ENCODE data around the gene RABGAP1L. TPM values are rescaled to one million over a fixed set of nuclear protein-coding genes. Genes with fewer than 3 reads are reported as not detected.
"Not testable (repeated sequence)": the region's sequence is repeated elsewhere in the genome, so short reads cannot be mapped to it uniquely, and the experiment has no call there.

Gene RABGAP1L
- polyA plus RNA-seq, 4 donors = 20.6 to 53.9 (median 25.1) TPM

- FAIRE-seq; H3K9me3 ChIP-seq (ENCODE audit: control insufficient read depth in 2 of 2, insufficient read depth in 1 of 2, low read depth in 1 of 2, low read length in 1 of 2); H3K4me3 ChIP-seq (ENCODE audit: low read depth in 1 of 3, low read length in 3 of 3); H3K36me3 ChIP-seq (ENCODE audit: control insufficient read depth in 3 of 3, insufficient read depth in 2 of 3, low read depth in 1 of 3, low read length in 3 of 3); DNase-seq; H3K4me1 ChIP-seq (ENCODE audit: control insufficient read depth in 3 of 3, insufficient read depth in 2 of 3, low read depth in 1 of 3, low read length in 2 of 3); H3K27ac ChIP-seq (ENCODE audit: low read depth in 1 of 3, low read length in 2 of 3); H3K27me3 ChIP-seq (ENCODE audit: control insufficient read depth in 3 of 3, insufficient read depth in 3 of 3, low read length in 3 of 3): not testable (repeated sequence)
Measured at GRCh38 chr1:174588618-174589017, 429.3 kb downstream of the RABGAP1L start.

- DNase-seq (peak; percentile 16), FAIRE-seq (no peak)
- no peaks in the 10 kb centered on the region for H3K4me1 ChIP-seq (ENCODE audit: control insufficient read depth in 3 of 3, insufficient read depth in 2 of 3, low read depth in 1 of 3, low read length in 2 of 3)
- no peak overlapping the region for H3K27ac ChIP-seq (ENCODE audit: low read depth in 1 of 3, low read length in 2 of 3)
- peaks cover 0 to 22% of the 10 kb centered on the region in 2 donors for H3K9me3 ChIP-seq (ENCODE audit: control insufficient read depth in 2 of 2, insufficient read depth in 1 of 2, low read depth in 1 of 2, low read length in 1 of 2)
- peaks cover 0 to 9% (median 0%) of the 10 kb centered on the region in 3 donors for H3K36me3 ChIP-seq (ENCODE audit: control insufficient read depth in 3 of 3, insufficient read depth in 2 of 3, low read depth in 1 of 3, low read length in 3 of 3)
- H3K27me3 ChIP-seq (ENCODE audit: control insufficient read depth in 3 of 3, insufficient read depth in 3 of 3, low read length in 3 of 3) = no peaks in the 10 kb centered on the region
- H3K4me3 ChIP-seq (ENCODE audit: low read depth in 1 of 3, low read length in 3 of 3) = no peak overlapping the region
- whole genome bisulfite sequencing, 3 donors = 22 to 72% (median 42%) methylated on average over 1 of the region's 1 CpG
Measured at GRCh38 chr1:174605198-174605597, 445.9 kb downstream of the RABGAP1L start.

GRCh38 chr1:174606471-174606870 lies 447.2 kb downstream of the RABGAP1L start:
- Histone ChIP-seq H3K27ac (ENCODE audit: low read depth in 1 of 3, low read length in 2 of 3) (no peak overlapping the region), H3K4me1 (ENCODE audit: control insufficient read depth in 3 of 3, insufficient read depth in 2 of 3, low read depth in 1 of 3, low read length in 2 of 3) (no peaks in the 10 kb centered on the region), H3K9me3 (ENCODE audit: control insufficient read depth in 2 of 2, insufficient read depth in 1 of 2, low read depth in 1 of 2, low read length in 1 of 2) (peaks cover 0 to 13% of the 10 kb centered on the region in 2 donors), H3K27me3 (ENCODE audit: control insufficient read depth in 3 of 3, insufficient read depth in 3 of 3, low read length in 3 of 3) (no peaks in the 10 kb centered on the region), H3K36me3 (ENCODE audit: control insufficient read depth in 3 of 3, insufficient read depth in 2 of 3, low read depth in 1 of 3, low read length in 3 of 3) (peaks cover 0 to 9% (median 0%) of the 10 kb centered on the region in 3 donors), H3K4me3 (ENCODE audit: low read depth in 1 of 3, low read length in 3 of 3) (no peak overlapping the region)
- WGBS, 3 donors = 94 to 96% (median 95%) methylated on average over 2 of the region's 2 CpGs
- FAIRE-seq = no peak
- DNase-seq = no peak

GRCh38 chr1:174617905-174618304 lies 458.6 kb downstream of the RABGAP1L start:
- FAIRE-seq = not testable (repeated sequence)

GRCh38 chr1:174623324-174624035 lies 464.2 kb downstream of the RABGAP1L start:
- peak in 1 of 2 donors; percentile 82 for DNase-seq
- H3K27me3 ChIP-seq (ENCODE audit: control insufficient read depth in 3 of 3, insufficient read depth in 3 of 3, low read length in 3 of 3) = no peaks in the 10 kb centered on the region
- no peak for FAIRE-seq
- peaks cover 0 to 8% (median 0%) of the 10 kb centered on the region in 3 donors for H3K4me1 ChIP-seq (ENCODE audit: control insufficient read depth in 3 of 3, insufficient read depth in 2 of 3, low read depth in 1 of 3, low read length in 2 of 3)
- WGBS, 3 donors = 33 to 68% (median 46%) methylated on average over 2 of the region's 2 CpGs
- no peak overlapping the region for H3K4me3 ChIP-seq (ENCODE audit: low read depth in 1 of 3, low read length in 3 of 3)
- H3K36me3 ChIP-seq (ENCODE audit: control insufficient read depth in 3 of 3, insufficient read depth in 2 of 3, low read depth in 1 of 3, low read length in 3 of 3) = no peaks in the 10 kb centered on the region
- H3K27ac ChIP-seq (ENCODE audit: low read depth in 1 of 3, low read length in 2 of 3) = peak overlapping the region in 1 of 3 donors; percentile 58
- H3K9me3 ChIP-seq (ENCODE audit: control insufficient read depth in 2 of 2, insufficient read depth in 1 of 2, low read depth in 1 of 2, low read length in 1 of 2) = no peaks in the 10 kb centered on the region

More at GRCh38 chr1:174617905-174618304, 458.6 kb downstream of the RABGAP1L start:
- not testable (repeated sequence) for H3K27me3 ChIP-seq (ENCODE audit: control insufficient read depth in 3 of 3, insufficient read depth in 3 of 3, low read length in 3 of 3); H3K4me1 ChIP-seq (ENCODE audit: control insufficient read depth in 3 of 3, insufficient read depth in 2 of 3, low read depth in 1 of 3, low read length in 2 of 3); DNase-seq; H3K27ac ChIP-seq (ENCODE audit: low read depth in 1 of 3, low read length in 2 of 3); H3K36me3 ChIP-seq (ENCODE audit: control insufficient read depth in 3 of 3, insufficient read depth in 2 of 3, low read depth in 1 of 3, low read length in 3 of 3); H3K4me3 ChIP-seq (ENCODE audit: low read depth in 1 of 3, low read length in 3 of 3)
- 96 to 98% (median 97%) methylated on average over 12 of the region's 12 CpGs for WGBS, 3 donors
- peaks cover 0 to 19% of the 10 kb centered on the region in 2 donors for H3K9me3 ChIP-seq (ENCODE audit: control insufficient read depth in 2 of 2, insufficient read depth in 1 of 2, low read depth in 1 of 2, low read length in 1 of 2)

- H3K4me1 ChIP-seq (ENCODE audit: control insufficient read depth in 3 of 3, insufficient read depth in 2 of 3, low read depth in 1 of 3, low read length in 2 of 3) = peaks cover 0 to 8% (median 0%) of the 10 kb centered on the region in 3 donors
- DNase-seq (no peak), FAIRE-seq (no peak)
- H3K9me3 ChIP-seq (ENCODE audit: control insufficient read depth in 2 of 2, insufficient read depth in 1 of 2, low read depth in 1 of 2, low read length in 1 of 2) = no peaks in the 10 kb centered on the region
- whole genome bisulfite sequencing, 3 donors = 89 to 94% (median 94%) methylated on average over 6 of the region's 6 CpGs
- H3K36me3 ChIP-seq (ENCODE audit: control insufficient read depth in 3 of 3, insufficient read depth in 2 of 3, low read depth in 1 of 3, low read length in 3 of 3) = no peaks in the 10 kb centered on the region
- H3K27ac ChIP-seq (ENCODE audit: low read depth in 1 of 3, low read length in 2 of 3) = no peak overlapping the region
- no peaks in the 10 kb centered on the region for H3K27me3 ChIP-seq (ENCODE audit: control insufficient read depth in 3 of 3, insufficient read depth in 3 of 3, low read length in 3 of 3)
- no peak overlapping the region for H3K4me3 ChIP-seq (ENCODE audit: low read depth in 1 of 3, low read length in 3 of 3)
Measured at GRCh38 chr1:174626031-174627025, 467.0 kb downstream of the RABGAP1L start.

GRCh38 chr1:174637487-174637886 lies 478.2 kb downstream of the RABGAP1L start:
- 96 to 97% (median 97%) methylated on average over 4 of the region's 4 CpGs for WGBS, 3 donors
- no peak for FAIRE-seq

GRCh38 chr1:174639461-174639860 lies 480.1 kb downstream of the RABGAP1L start:
- 82 to 86% (median 86%) methylated on average over 1 of the region's 1 CpG for WGBS, 3 donors
- no peaks in the 10 kb centered on the region for H3K4me1 ChIP-seq (ENCODE audit: control insufficient read depth in 3 of 3, insufficient read depth in 2 of 3, low read depth in 1 of 3, low read length in 2 of 3)
- FAIRE-seq = no peak
- peaks cover 0 to 2% (median 0%) of the 10 kb centered on the region in 3 donors for H3K36me3 ChIP-seq (ENCODE audit: control insufficient read depth in 3 of 3, insufficient read depth in 2 of 3, low read depth in 1 of 3, low read length in 3 of 3)
- no peak overlapping the region for H3K4me3 ChIP-seq (ENCODE audit: low read depth in 1 of 3, low read length in 3 of 3)
- DNase-seq = no peak
- H3K9me3 ChIP-seq (ENCODE audit: control insufficient read depth in 2 of 2, insufficient read depth in 1 of 2, low read depth in 1 of 2, low read length in 1 of 2) = no peaks in the 10 kb centered on the region
- H3K27ac ChIP-seq (ENCODE audit: low read depth in 1 of 3, low read length in 2 of 3) = no peak overlapping the region
- H3K27me3 ChIP-seq (ENCODE audit: control insufficient read depth in 3 of 3, insufficient read depth in 3 of 3, low read length in 3 of 3) = no peaks in the 10 kb centered on the region

More at GRCh38 chr1:174637487-174637886, 478.2 kb downstream of the RABGAP1L start:
- Histone ChIP-seq H3K4me1 (ENCODE audit: control insufficient read depth in 3 of 3, insufficient read depth in 2 of 3, low read depth in 1 of 3, low read length in 2 of 3) (no peaks in the 10 kb centered on the region), H3K27me3 (ENCODE audit: control insufficient read depth in 3 of 3, insufficient read depth in 3 of 3, low read length in 3 of 3) (no peaks in the 10 kb centered on the region), H3K9me3 (ENCODE audit: control insufficient read depth in 2 of 2, insufficient read depth in 1 of 2, low read depth in 1 of 2, low read length in 1 of 2) (no peaks in the 10 kb centered on the region), H3K4me3 (ENCODE audit: low read depth in 1 of 3, low read length in 3 of 3) (no peak overlapping the region), H3K27ac (ENCODE audit: low read depth in 1 of 3, low read length in 2 of 3) (no peak overlapping the region), H3K36me3 (ENCODE audit: control insufficient read depth in 3 of 3, insufficient read depth in 2 of 3, low read depth in 1 of 3, low read length in 3 of 3) (peaks cover 0 to 2% (median 0%) of the 10 kb centered on the region in 3 donors)
- no peak for DNase-seq
